IMR-90 (cell line): Measurements from ENCODE around the gene GOLGA8Q.
"Not testable (repeated sequence)": the region's sequence is repeated elsewhere in the genome, so short reads cannot be mapped to it uniquely, and the experiment has no call there.

Source experiments
- BHLHE40 ChIP-seq: fragments of 150-350 bp; IDR thresholded peaks from 2 replicates; pipeline ENCODE4 v1.6.1; 2016; ENCODE audit warnings: mild to moderate bottlenecking, low read depth, low read length
- CEBPB ChIP-seq: IDR thresholded peaks from 2 replicates; pipeline ENCODE4 v1.6.1; 2012; ENCODE audit warnings: low read depth, low read length, improper control_type of control experiment
- FOS ChIP-seq: fragments of 150-350 bp; IDR thresholded peaks from 2 replicates; pipeline ENCODE4 v1.6.1; 2016; ENCODE audit warnings: low read depth, low read length
- MAFK ChIP-seq: IDR thresholded peaks from 2 replicates; pipeline ENCODE4 v1.6.1; 2012; ENCODE audit warnings: low read depth, low read length, improper control_type of control experiment
- MAZ ChIP-seq: IDR thresholded peaks from 2 replicates; pipeline ENCODE4 v1.6.1; 2012; ENCODE audit warnings: low read depth, mild to moderate bottlenecking, low read length, improper control_type of control experiment, moderate library complexity, borderline replicate concordance
- POLR2A ChIP-seq: IDR thresholded peaks from 2 replicates; pipeline ENCODE4 v1.6.1; 2012; ENCODE audit warnings: mild to moderate bottlenecking, low read depth, low read length
- RAD21 ChIP-seq: IDR thresholded peaks from 2 replicates; pipeline ENCODE4 v1.6.1; 2012; ENCODE audit warnings: low read length, improper control_type of control experiment
- RCOR1 ChIP-seq: IDR thresholded peaks from 2 replicates; pipeline ENCODE4 v1.6.1; 2012; ENCODE audit warnings: mild to moderate bottlenecking, low read length, improper control_type of control experiment; ENCODE audit not compliant: insufficient replicate concordance
- RFX5 ChIP-seq: IDR thresholded peaks from 2 replicates; pipeline ENCODE4 v1.8.0; 2012; ENCODE audit warnings: low read depth, mild to moderate bottlenecking, low read length, moderate library complexity
- SMC3 ChIP-seq: fragments of 150-350 bp; IDR thresholded peaks from 2 replicates; pipeline ENCODE4 v1.6.1; 2016; ENCODE audit warnings: low read depth, mild to moderate bottlenecking, antibody characterized with exemption, low read length, moderate library complexity
- TF ChIP-seq, protein P1 (sequence below): conservative IDR thresholded peaks from 2 replicates; pipeline ENCODE4 v1.5.1; 2012; ENCODE audit warnings: mild to moderate bottlenecking, low read depth, low read length, improper control_type of control experiment
- TF ChIP-seq, protein P2 (sequence below): fragments of 150-350 bp; IDR thresholded peaks from 2 replicates; pipeline ENCODE4 v1.6.1; 2016; ENCODE audit warnings: low read depth, mild to moderate bottlenecking, low read length, moderate library complexity, borderline replicate concordance

DNA sequence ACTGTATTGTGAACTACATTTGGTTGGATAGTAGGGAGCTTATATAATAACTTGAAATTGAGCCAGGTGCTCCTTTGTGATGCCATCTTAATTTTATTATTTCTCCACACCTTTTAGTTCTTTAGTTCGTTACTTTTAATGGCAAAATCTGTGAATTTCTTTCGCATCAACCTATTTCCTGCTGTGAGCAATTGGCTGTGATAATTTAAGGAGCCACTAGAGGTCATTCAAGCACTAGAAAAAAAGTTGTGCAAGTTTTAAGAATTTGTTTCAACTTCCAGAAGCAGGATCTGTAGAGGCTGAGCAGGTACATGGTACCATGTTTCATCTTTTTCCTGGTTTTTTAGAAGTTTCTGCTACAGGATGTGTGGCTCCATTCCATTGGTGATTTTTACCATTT, 47.1 kb downstream of the GOLGA8Q start:
- TF ChIP-seq, protein P1, sequence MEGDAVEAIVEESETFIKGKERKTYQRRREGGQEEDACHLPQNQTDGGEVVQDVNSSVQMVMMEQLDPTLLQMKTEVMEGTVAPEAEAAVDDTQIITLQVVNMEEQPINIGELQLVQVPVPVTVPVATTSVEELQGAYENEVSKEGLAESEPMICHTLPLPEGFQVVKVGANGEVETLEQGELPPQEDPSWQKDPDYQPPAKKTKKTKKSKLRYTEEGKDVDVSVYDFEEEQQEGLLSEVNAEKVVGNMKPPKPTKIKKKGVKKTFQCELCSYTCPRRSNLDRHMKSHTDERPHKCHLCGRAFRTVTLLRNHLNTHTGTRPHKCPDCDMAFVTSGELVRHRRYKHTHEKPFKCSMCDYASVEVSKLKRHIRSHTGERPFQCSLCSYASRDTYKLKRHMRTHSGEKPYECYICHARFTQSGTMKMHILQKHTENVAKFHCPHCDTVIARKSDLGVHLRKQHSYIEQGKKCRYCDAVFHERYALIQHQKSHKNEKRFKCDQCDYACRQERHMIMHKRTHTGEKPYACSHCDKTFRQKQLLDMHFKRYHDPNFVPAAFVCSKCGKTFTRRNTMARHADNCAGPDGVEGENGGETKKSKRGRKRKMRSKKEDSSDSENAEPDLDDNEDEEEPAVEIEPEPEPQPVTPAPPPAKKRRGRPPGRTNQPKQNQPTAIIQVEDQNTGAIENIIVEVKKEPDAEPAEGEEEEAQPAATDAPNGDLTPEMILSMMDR = not testable (repeated sequence)
- not testable (repeated sequence) for TF ChIP-seq MAFK, POLR2A, BHLHE40, SMC3, RFX5, FOS, RAD21, CEBPB, MAZ, RCOR1
- TF ChIP-seq, protein P2, sequence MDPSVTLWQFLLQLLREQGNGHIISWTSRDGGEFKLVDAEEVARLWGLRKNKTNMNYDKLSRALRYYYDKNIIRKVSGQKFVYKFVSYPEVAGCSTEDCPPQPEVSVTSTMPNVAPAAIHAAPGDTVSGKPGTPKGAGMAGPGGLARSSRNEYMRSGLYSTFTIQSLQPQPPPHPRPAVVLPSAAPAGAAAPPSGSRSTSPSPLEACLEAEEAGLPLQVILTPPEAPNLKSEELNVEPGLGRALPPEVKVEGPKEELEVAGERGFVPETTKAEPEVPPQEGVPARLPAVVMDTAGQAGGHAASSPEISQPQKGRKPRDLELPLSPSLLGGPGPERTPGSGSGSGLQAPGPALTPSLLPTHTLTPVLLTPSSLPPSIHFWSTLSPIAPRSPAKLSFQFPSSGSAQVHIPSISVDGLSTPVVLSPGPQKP = not testable (repeated sequence)
